Stimulated activated CD4-positive, alpha-beta T cell treated with anti-CD3 and anti-CD28 coated beads, Interleukin-15, amount 100 ng/mL, for 1 hour (primary cell): ENCODE results near the gene SNIP1.
"Not testable (repeated sequence)": the region's sequence is repeated elsewhere in the genome, so short reads cannot be mapped to it uniquely, and the experiment has no call there.

ENCODE experiments used
- DNase-seq, 2 donors: peaks; one replicate each; pipeline ENCODE4 v3.0.0-alpha.2; 2020; ENCODE audit warnings: low read depth in 1 of 2, low spot score in 1 of 2

The SNIP1 gene

GRCh38 chr1:37553927-37554808 is at the start of gene SNIP1:
SNIP1 (minus strand) TSS chr1:37554293; CDS start chr1:37554229, 64 bp downstream.
- DNase-seq, result peak; percentile 73 to 77

GRCh38 chr1:37602750-37603694 is 48.9 kb upstream of the SNIP1 start:
- no peak for DNase-seq

GRCh38 chr1:37601441-37601840 is 47.3 kb upstream of the SNIP1 start:
- no peak for DNase-seq

- DNase-seq, result no peak
Measured at GRCh38 chr1:37599940-37600339, 45.8 kb upstream of the SNIP1 start.

- no peak for DNase-seq
Measured at GRCh38 chr1:37596182-37596667, 42.1 kb upstream of the SNIP1 start.

GRCh38 chr1:37595440-37596181 is 41.5 kb upstream of the SNIP1 start, which contains the start of gene GNL2:
GNL2 (minus strand) TSS chr1:37595937; CDS start chr1:37595822, 115 bp downstream.
- DNase-seq, result peak; percentile 90 to 92

GRCh38 chr1:37593726-37594125 is 39.6 kb upstream of the SNIP1 start:
- no peak for DNase-seq

- DNase-seq, result no peak
Measured at GRCh38 chr1:37588939-37589338, 34.8 kb upstream of the SNIP1 start.

GRCh38 chr1:37584544-37584943 is 30.5 kb upstream of the SNIP1 start:
- DNase-seq, result not testable (repeated sequence)

GRCh38 chr1:37575692-37576091 is 21.6 kb upstream of the SNIP1 start:
- no peak for DNase-seq

- DNase-seq, result no peak
Measured at GRCh38 chr1:37574834-37575480, 20.9 kb upstream of the SNIP1 start.

GRCh38 chr1:37570528-37571334 is 16.6 kb upstream of the SNIP1 start:
- no peak for DNase-seq

- no peak for DNase-seq
Measured at GRCh38 chr1:37567023-37567422, 12.9 kb upstream of the SNIP1 start.

- DNase-seq, result no peak
Measured at GRCh38 chr1:37564892-37565291, 10.8 kb upstream of the SNIP1 start.

- DNase-seq, result no peak
Measured at GRCh38 chr1:37562984-37563383, 8.9 kb upstream of the SNIP1 start.

GRCh38 chr1:37561133-37562132 is 7.3 kb upstream of the SNIP1 start:
- DNase-seq, result no peak

GRCh38 chr1:37560401-37561132 is 6.5 kb upstream of the SNIP1 start:
- no peak for DNase-seq

- not testable (repeated sequence) for DNase-seq
Measured at GRCh38 chr1:37559957-37560379, 5.9 kb upstream of the SNIP1 start.
